Cardiac fibroblast (primary cell): ENCODE results near the gene SH3TC1.

ENCODE experiments used
- DNase-seq, 2 donors: peaks; one replicate each; pipeline versions ENCODE4 v3.0.0 to v3.0.0-alpha.2; 2010; ENCODE audit warnings: low read depth in 2 of 2
- H3K4me3 ChIP-seq, 2 donors: replicated peaks in 1 of 2; 1 replicate in 1 of 2; 2 replicates in 1 of 2; pipeline ENCODE4 v1.5.1; 2011; ENCODE audit warnings: low read depth in 2 of 2, low read length in 2 of 2, mild to moderate bottlenecking in 2 of 2, moderate library complexity in 1 of 2
- CTCF ChIP-seq: IDR thresholded peaks from one replicate; pipeline ENCODE4 v1.5.1; 2011; ENCODE audit warnings: low read depth, mild to moderate bottlenecking, low read length, inconsistent platforms

Gene SH3TC1

GRCh38 chr4:8265171-8265929, 66.3 kb downstream of the SH3TC1 start:
- H3K4me3 ChIP-seq, result no peak overlapping the region
- TF ChIP-seq CTCF, result no peak
- DNase-seq, result no peak

- H3K4me3 ChIP-seq, result no peak overlapping the region
- no peak for TF ChIP-seq CTCF
- no peak for DNase-seq
Observed at GRCh38 chr4:8266088-8266487, 67.0 kb downstream of the SH3TC1 start.

GRCh38 chr4:8266508-8266907, 67.4 kb downstream of the SH3TC1 start:
- H3K4me3 ChIP-seq, result no peak overlapping the region
- TF ChIP-seq CTCF, result no peak
- no peak for DNase-seq

- peak; percentile 71 to 90 for DNase-seq
- peak; percentile 93 for TF ChIP-seq CTCF
- no peak overlapping the region for H3K4me3 ChIP-seq
Observed at GRCh38 chr4:8267077-8267476, 68.0 kb downstream of the SH3TC1 start.

GRCh38 chr4:8268211-8268610, 69.1 kb downstream of the SH3TC1 start:
- no peak for TF ChIP-seq CTCF
- no peak for DNase-seq
- H3K4me3 ChIP-seq, result no peak overlapping the region

GRCh38 chr4:8268901-8269534, 69.9 kb downstream of the SH3TC1 start:
- H3K4me3 ChIP-seq, result no peak overlapping the region
- TF ChIP-seq CTCF, result no peak
- DNase-seq, result no peak
